GM23248 (cell line): ENCODE results near the gene PCDHA5. TPM values are rescaled to one million over a fixed set of nuclear protein-coding genes. Genes with fewer than 3 reads are reported as not detected.
"Not testable (repeated sequence)": the region's sequence is repeated elsewhere in the genome, so short reads cannot be mapped to it uniquely, and the experiment has no call there.

Source experiments
- DNase-seq: peaks from one replicate; pipeline ENCODE4 v3.0.0-alpha.2; 2015
- H2AFZ ChIP-seq: fragments of 200-600 bp; sonication (generic); 2 replicates; pipeline ENCODE4 v1.6.1; 2016; ENCODE audit warnings: antibody characterized with exemption
- H3F3A ChIP-seq: fragments of 200-600 bp; sonication (generic); 2 replicates; pipeline ENCODE4 v1.6.1; 2016; ENCODE audit warnings: mild to moderate bottlenecking, antibody characterized with exemption, mixed run types; ENCODE audit not compliant: insufficient read depth
- H3K27ac ChIP-seq: fragments of 200-600 bp; sonication (generic); 2 replicates; pipeline ENCODE4 v1.5.1; 2016; ENCODE audit warnings: mild to moderate bottlenecking
- H3K27me3 ChIP-seq: fragments of 200-600 bp; sonication (generic); replicated peaks from 2 replicates; pipeline ENCODE4 v1.6.1; 2016; ENCODE audit warnings: mild to moderate bottlenecking; ENCODE audit not compliant: insufficient read depth
- H3K36me3 ChIP-seq: fragments of 200-600 bp; sonication (generic); 2 replicates; pipeline ENCODE4 v1.6.1; 2016; ENCODE audit warnings: low read depth, mild to moderate bottlenecking
- H3K4me1 ChIP-seq: fragments of 200-600 bp; sonication (generic); 2 replicates; pipeline ENCODE4 v1.6.1; 2016; ENCODE audit warnings: mild to moderate bottlenecking; ENCODE audit not compliant: insufficient read depth
- H3K4me2 ChIP-seq: fragments of 200-600 bp; sonication (generic); one replicate; pipeline ENCODE4 v1.6.1; 2016; ENCODE audit warnings: mild to moderate bottlenecking; ENCODE audit not compliant: unreplicated experiment
- H3K4me3 ChIP-seq: fragments of 200-600 bp; sonication (generic); 2 replicates; pipeline ENCODE4 v1.5.1; 2016; ENCODE audit warnings: mild to moderate bottlenecking
- H3K79me2 ChIP-seq: fragments of 200-600 bp; sonication (generic); 2 replicates; pipeline ENCODE4 v1.6.1; 2016; ENCODE audit warnings: mild to moderate bottlenecking; ENCODE audit not compliant: insufficient read depth
- H3K9ac ChIP-seq: fragments of 200-600 bp; sonication (generic); 2 replicates; pipeline ENCODE4 v1.6.1; 2016; ENCODE audit warnings: mild to moderate bottlenecking
- H3K9me2 ChIP-seq: fragments of 200-600 bp; sonication (generic); 2 replicates; pipeline ENCODE4 v1.6.1; 2016; ENCODE audit warnings: mixed run types, mild to moderate bottlenecking, moderate library complexity; ENCODE audit not compliant: insufficient read depth
- H3K9me3 ChIP-seq: fragments of 200-600 bp; sonication (generic); one replicate; pipeline ENCODE4 v1.6.1; 2017; ENCODE audit warnings: low read depth
- H4K20me1 ChIP-seq: fragments of 200-600 bp; sonication (generic); 2 replicates; pipeline ENCODE4 v1.6.0; 2016; ENCODE audit not compliant: insufficient read depth
- EZH2 ChIP-seq: fragments of 200-600 bp; sonication (generic); IDR thresholded peaks from 2 replicates; pipeline ENCODE4 v1.6.1; 2018; ENCODE audit warnings: antibody characterized with exemption, mild to moderate bottlenecking; ENCODE audit not compliant: insufficient read depth, poor library complexity, severe bottlenecking
- EZH2phosphoT487 ChIP-seq: fragments of 200-600 bp; sonication (generic); IDR thresholded peaks from 2 replicates; pipeline ENCODE4 v1.6.1; 2018; ENCODE audit warnings: antibody characterized with exemption, moderate library complexity, mild to moderate bottlenecking, low read depth; ENCODE audit not compliant: insufficient read depth
- WGBS, 2 experiments: methylation state at CpG; one replicate each; pipeline ENCODE4 v1.1.6; 2015 to 2017; ENCODE audit warnings: low lambda C conversion rate in 2 of 2, low coverage in 1 of 2; ENCODE audit errors: missing lambda C conversion rate in 2 of 2; 5-methylcytosine and 5-hydroxymethylcytosine counted together
- in situ Hi-C: fragments of 300-500 bp; cut with MboI; formaldehyde crosslinking; loops from 2 replicates; pipeline ENCODE4 v1.15.0; 2020
- polyA plus RNA-seq: library from polyadenylated mRNA; unstranded; fragments of >200 nt; fragmentation: Nextera tagmentation; extraction: Ambion mirVana; gene quantifications from 2 replicates; pipeline ENCODE4 v1.2.1, GENCODE V29; 2016
- total RNA-seq: library from RNA; depleted of rRNA; stranded (reverse); fragments of >200 nt; shearing (Covaris generic); gene quantifications from 2 replicates; pipeline ENCODE4 v1.2.3, GENCODE V29; 2014

Gene PCDHA5
- total and polyA plus RNA-seq, 2 experiments from 2014 or later, result not detected

GRCh38 chr5:140842798-140843733 is 21.7 kb downstream of the PCDHA5 start:
- no peak overlapping the region for H3K4me2 ChIP-seq
- 49 to 52% methylated on average over 84 to 85 of the region's 87 CpGs for WGBS, 2 experiments
- H3K9ac ChIP-seq, result no peak overlapping the region
- H2AFZ ChIP-seq, result no peak overlapping the region
- H3K9me2 ChIP-seq, result no peaks in the 10 kb centered on the region
- H3K4me1 ChIP-seq, result no peaks in the 10 kb centered on the region
- H3K4me3 ChIP-seq, result no peak overlapping the region
- H3F3A ChIP-seq, result no peaks in the 10 kb centered on the region
- no peaks in the 10 kb centered on the region for H3K9me3 ChIP-seq
- in situ Hi-C loops, result no loop called here
- no peak for TF ChIP-seq EZH2
- no peak for TF ChIP-seq EZH2phosphoT487
- no peaks in the 10 kb centered on the region for H3K79me2 ChIP-seq
- no peak for DNase-seq
- no peak overlapping the region for H3K27ac ChIP-seq
- H3K27me3 ChIP-seq, result no peaks in the 10 kb centered on the region
- H3K36me3 ChIP-seq, result no peaks in the 10 kb centered on the region
- H4K20me1 ChIP-seq, result no peaks in the 10 kb centered on the region

GRCh38 chr5:140848139-140849102 is 27.0 kb downstream of the PCDHA5 start, which contains the start of gene PCDHA9:
PCDHA9 (plus strand) TSS chr5:140848382; CDS start chr5:140848496, 114 bp downstream.
- H3K27ac ChIP-seq, result not testable (repeated sequence)

GRCh38 chr5:140849831-140850634 is 28.6 kb downstream of the PCDHA5 start:
- H3K27ac ChIP-seq, DNase-seq, in situ Hi-C loops, H3K4me3 ChIP-seq, H2AFZ ChIP-seq, H3K79me2 ChIP-seq, H3K9me2 ChIP-seq, H3K9ac ChIP-seq, H3F3A ChIP-seq, H3K4me2 ChIP-seq, H3K27me3 ChIP-seq, H3K9me3 ChIP-seq, H4K20me1 ChIP-seq, H3K36me3 ChIP-seq, H3K4me1 ChIP-seq: not testable (repeated sequence)
- WGBS, 2 experiments, result 47 to 49% methylated on average over 96 to 101 of the region's 101 CpGs

More at GRCh38 chr5:140848139-140849102, 27.0 kb downstream of the PCDHA5 start, which contains the start of gene PCDHA9:
- 17 to 21% methylated on average over 29 to 38 of the region's 48 CpGs for WGBS, 2 experiments
- H3K27me3 ChIP-seq, H3K79me2 ChIP-seq, H3K9ac ChIP-seq, in situ Hi-C loops, H3K9me3 ChIP-seq, H4K20me1 ChIP-seq, H3K9me2 ChIP-seq, H3K4me2 ChIP-seq, H3F3A ChIP-seq, H2AFZ ChIP-seq, H3K4me1 ChIP-seq, H3K4me3 ChIP-seq, H3K36me3 ChIP-seq: not testable (repeated sequence)
- peak; percentile 7 for DNase-seq
